IMR-90 (cell line): ENCODE data around the gene RTN1. TPM values are rescaled to one million over a fixed set of nuclear protein-coding genes. Genes with fewer than 3 reads are reported as not detected.

Experiments
- ATAC-seq: fragments of 200-7000 bp; cut with Tn5 transposase; 2 replicates; pipeline ENCODE4 v1.9.1; 2020; ENCODE audit warnings: low read depth, mild to moderate bottlenecking, moderate library complexity
- BruUV-seq: library from RNA; stranded (reverse); fragments of 400-500 nt; replicated peaks from 2 replicates; lab custom pipeline; 2021; lab: Mats Ljungman, UMichigan
- CTCF ChIA-PET: fragments of 300-600 bp; formaldehyde crosslinking; extraction: SDS; loops from one replicate; lab custom pipeline; 2021; ENCODE audit warnings: antibody characterized with exemption; lab: Yijun Ruan, JAX
- POLR2A ChIA-PET: fragments of 300-600 bp; sonication (Branson Sonifier 250); formaldehyde crosslinking; loops from one replicate; lab custom pipeline; 2022; ENCODE audit warnings: antibody characterized with exemption; ENCODE audit not compliant: unreplicated experiment; lab: Charles Lee
- DNase-seq: peaks from one replicate; pipeline ENCODE4 v3.0.0; 2013
- H2AFZ ChIP-seq: replicated peaks from 2 replicates; pipeline ENCODE3; 2013; ENCODE audit warnings: low read length, mild to moderate bottlenecking; ENCODE audit not compliant: poor library complexity
- H2AK5ac ChIP-seq: 2 replicates; pipeline ENCODE4 v1.6.1; 2013; ENCODE audit warnings: low read depth, low read length, inconsistent platforms
- H2AK9ac ChIP-seq: replicated peaks from 2 replicates; pipeline ENCODE3; 2013; ENCODE audit warnings: mild to moderate bottlenecking, low read depth, low read length, moderate library complexity; ENCODE audit not compliant: poor library complexity
- H2BK120ac ChIP-seq: 2 replicates; pipeline ENCODE4 v1.6.1; 2013; ENCODE audit warnings: low read depth, low read length, inconsistent platforms
- H2BK15ac ChIP-seq: 3 replicates; pipeline ENCODE4 v1.6.1; 2013; ENCODE audit warnings: low read depth, low read length, inconsistent platforms
- H2BK20ac ChIP-seq: 2 replicates; pipeline ENCODE4 v1.6.1; 2013; ENCODE audit warnings: low read depth, mild to moderate bottlenecking, inconsistent platforms, low read length, moderate library complexity
- H2BK5ac ChIP-seq: 2 replicates; pipeline ENCODE4 v1.6.1; 2013; ENCODE audit warnings: mild to moderate bottlenecking, low read depth, low read length, inconsistent platforms; ENCODE audit not compliant: poor library complexity, severe bottlenecking
- H3K14ac ChIP-seq: replicated peaks from 2 replicates; pipeline ENCODE4 v1.6.1; 2013; ENCODE audit warnings: low read depth, low read length, inconsistent platforms
- H3K18ac ChIP-seq: 2 replicates; pipeline ENCODE4 v1.6.1; 2013; ENCODE audit warnings: low read depth, low read length, control low read depth
- H3K23ac ChIP-seq: 2 replicates; pipeline ENCODE4 v1.6.1; 2013; ENCODE audit warnings: low read depth, low read length, inconsistent platforms
- H3K27ac ChIP-seq: 2 replicates; pipeline ENCODE4 v1.5.1; 2013; ENCODE audit warnings: mild to moderate bottlenecking, control low read depth, low read length; ENCODE audit not compliant: insufficient read depth
- H3K27me3 ChIP-seq: 2 replicates; pipeline ENCODE4 v1.6.1; 2013; ENCODE audit warnings: low read length; ENCODE audit not compliant: control insufficient read depth, insufficient read depth
- H3K36me3 ChIP-seq: 2 replicates; pipeline ENCODE4 v1.6.1; 2013; ENCODE audit warnings: low read length, mixed read lengths; ENCODE audit not compliant: control insufficient read depth, insufficient read depth
- H3K4ac ChIP-seq: 2 replicates; pipeline ENCODE4 v1.6.1; 2013; ENCODE audit warnings: low read depth, low read length, inconsistent platforms
- H3K4me1 ChIP-seq: 2 replicates; pipeline ENCODE4 v1.6.1; 2013; ENCODE audit warnings: low read length, mixed read lengths; ENCODE audit not compliant: control insufficient read depth, insufficient read depth
- H3K4me2 ChIP-seq: 2 replicates; pipeline ENCODE4 v1.6.1; 2013; ENCODE audit warnings: low read depth, mild to moderate bottlenecking, control low read depth, low read length, moderate library complexity
- H3K4me3 ChIP-seq: 2 replicates; pipeline ENCODE4 v1.5.1; 2013; ENCODE audit warnings: low read depth, mild to moderate bottlenecking, control low read depth, low read length, moderate library complexity; ENCODE audit not compliant: insufficient read depth
- H3K56ac ChIP-seq: 2 replicates; pipeline ENCODE4 v1.6.1; 2013; ENCODE audit warnings: low read length, inconsistent platforms; ENCODE audit not compliant: insufficient read depth; ENCODE audit errors: extremely low read depth
- H3K79me1 ChIP-seq, 2 experiments: 2 replicates each; pipeline ENCODE4 v1.6.1; 2013; ENCODE audit warnings: low read length in 2 of 2, inconsistent platforms in 1 of 2, low read depth in 1 of 2
- H3K9ac ChIP-seq: 2 replicates; pipeline ENCODE4 v1.6.1; 2013; ENCODE audit warnings: low read depth, low read length, control low read depth
- H3K9me1 ChIP-seq: 2 replicates; pipeline ENCODE4 v1.6.1; 2013; ENCODE audit warnings: low read length, inconsistent platforms; ENCODE audit not compliant: insufficient read depth
- H3K9me3 ChIP-seq: 2 replicates; pipeline ENCODE4 v1.6.1; 2013; ENCODE audit warnings: low read length; ENCODE audit not compliant: control insufficient read depth, insufficient read depth
- H4K20me1 ChIP-seq: 2 replicates; pipeline ENCODE4 v1.6.1; 2013; ENCODE audit warnings: low read length, inconsistent platforms; ENCODE audit not compliant: insufficient read depth
- H4K5ac ChIP-seq: 2 replicates; pipeline ENCODE4 v1.6.1; 2013; ENCODE audit warnings: mild to moderate bottlenecking, low read depth, low read length, control low read depth
- H4K8ac ChIP-seq, 2 experiments: 2 replicates each; pipeline ENCODE4 v1.6.1; 2013; ENCODE audit warnings: low read depth in 2 of 2, low read length in 2 of 2, control low read depth in 1 of 2, inconsistent platforms in 1 of 2
- H4K91ac ChIP-seq: 2 replicates; pipeline ENCODE4 v1.6.1; 2013; ENCODE audit warnings: low read depth, low read length, inconsistent platforms; ENCODE audit not compliant: insufficient read depth
- BHLHE40 ChIP-seq: fragments of 150-350 bp; IDR thresholded peaks from 2 replicates; pipeline ENCODE4 v1.6.1; 2016; ENCODE audit warnings: mild to moderate bottlenecking, low read depth, low read length
- CEBPB ChIP-seq: IDR thresholded peaks from 2 replicates; pipeline ENCODE4 v1.6.1; 2012; ENCODE audit warnings: low read depth, low read length, improper control_type of control experiment
- FOS ChIP-seq: fragments of 150-350 bp; IDR thresholded peaks from 2 replicates; pipeline ENCODE4 v1.6.1; 2016; ENCODE audit warnings: low read depth, low read length
- MAFK ChIP-seq: IDR thresholded peaks from 2 replicates; pipeline ENCODE4 v1.6.1; 2012; ENCODE audit warnings: low read depth, low read length, improper control_type of control experiment
- MXI1 ChIP-seq: IDR thresholded peaks from 2 replicates; pipeline ENCODE4 v1.6.1; 2012; ENCODE audit warnings: low read depth, mild to moderate bottlenecking, low read length, moderate library complexity, borderline replicate concordance
- RAD21 ChIP-seq: IDR thresholded peaks from 2 replicates; pipeline ENCODE4 v1.6.1; 2012; ENCODE audit warnings: low read length, improper control_type of control experiment
- WGBS, 2 experiments: methylation state at CpG; one replicate each; pipeline versions ENCODE4 v1.1.5 to v1.1.7; 2013; ENCODE audit warnings: missing lambda C conversion rate in 2 of 2; ENCODE audit not compliant: insufficient read length in 1 of 2; ENCODE audit errors: extremely low coverage in 2 of 2; 5-methylcytosine and 5-hydroxymethylcytosine counted together
- dilution Hi-C: fragments of 300-500 bp; cut with HindIII; formaldehyde crosslinking; loops from one replicate; pipeline ENCODE4 v1.14.3; 2018; ENCODE audit warnings: low sequenced_read_pairs; ENCODE audit not compliant: unreplicated experiment
- in situ Hi-C: fragments of 300-500 bp; cut with MboI; formaldehyde crosslinking; loops from 3 replicates; pipeline ENCODE4 v1.14.3; 2019; ENCODE audit warnings: low sequenced_read_pairs, inconsistent platforms, mixed read lengths
- intact Hi-C: fragments of 100-400 bp; cut with micrococcal nuclease; formaldehyde crosslinking; loops from 2 replicates; pipeline ENCODE4 v1.10.0; 2022
- polyA plus RNA-seq, 3 experiments: library from polyadenylated mRNA; depleted of rRNA; stranded (reverse); fragments of >200 nt; gene quantifications; 2 replicates each; pipeline ENCODE4 v1.2.3, GENCODE V29; 2012; ENCODE audit warnings: low replicate concordance in 1 of 3
- total RNA-seq: library from RNA; depleted of rRNA; stranded (reverse); fragments of >200 nt; gene quantifications from 2 replicates; pipeline ENCODE4 v1.2.3, GENCODE V29; 2012
- TF ChIP-seq, protein P1 (sequence below): fragments of 150-350 bp; IDR thresholded peaks from 2 replicates; pipeline ENCODE4 v1.6.1; 2017; ENCODE audit warnings: mild to moderate bottlenecking, antibody characterized with exemption, low read length, low read depth

The RTN1 gene
- total and polyA plus RNA-seq, 2 of the 4 experiments (the other 2 are of a cell fraction) = 0.18 to 0.46 TPM

DNA sequence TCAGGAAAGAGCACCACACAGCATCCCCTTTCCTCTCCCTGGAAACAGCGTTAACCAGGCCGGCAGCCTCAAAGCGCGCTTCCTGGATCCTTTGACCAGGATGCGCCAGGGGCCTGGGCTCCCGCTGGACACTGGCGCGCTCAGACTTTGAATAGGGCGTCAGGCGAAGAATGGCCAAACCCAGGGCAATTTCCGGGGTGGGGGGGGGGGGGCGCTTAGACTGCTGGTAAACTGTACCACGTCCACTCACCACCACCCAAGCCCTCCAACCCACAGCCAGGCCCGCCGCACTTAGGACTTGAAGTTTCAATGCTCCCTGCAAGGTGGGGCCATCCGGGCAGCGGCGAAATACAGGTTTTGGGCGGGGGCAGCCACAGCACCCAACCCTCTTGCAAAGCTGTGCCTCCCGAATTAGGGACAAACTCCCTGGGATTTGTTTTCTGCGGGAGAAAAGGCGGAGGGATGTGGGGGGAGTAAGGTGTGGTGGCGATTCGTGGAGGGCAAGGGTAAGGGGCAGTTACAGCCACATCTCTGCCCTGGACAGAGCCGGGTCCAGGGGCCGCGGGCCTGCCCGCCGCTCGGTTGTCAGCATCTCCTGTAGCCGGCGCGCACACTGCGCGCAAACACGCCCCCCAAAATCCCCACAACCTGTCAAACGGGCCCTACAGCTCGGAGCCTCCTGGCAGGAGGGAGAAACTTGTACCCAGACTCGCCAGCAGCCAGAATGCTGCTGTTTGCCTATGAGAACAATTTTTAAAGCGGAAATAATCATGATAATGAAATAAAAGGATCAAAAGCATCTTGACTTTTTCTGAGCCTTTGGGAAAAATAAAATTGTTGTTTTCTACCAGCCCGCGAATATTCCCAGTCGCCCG lies 958 bp downstream of the RTN1 start (continued):
- TF ChIP-seq BHLHE40 = no peak
- TF ChIP-seq RAD21 = no peak

DNA sequence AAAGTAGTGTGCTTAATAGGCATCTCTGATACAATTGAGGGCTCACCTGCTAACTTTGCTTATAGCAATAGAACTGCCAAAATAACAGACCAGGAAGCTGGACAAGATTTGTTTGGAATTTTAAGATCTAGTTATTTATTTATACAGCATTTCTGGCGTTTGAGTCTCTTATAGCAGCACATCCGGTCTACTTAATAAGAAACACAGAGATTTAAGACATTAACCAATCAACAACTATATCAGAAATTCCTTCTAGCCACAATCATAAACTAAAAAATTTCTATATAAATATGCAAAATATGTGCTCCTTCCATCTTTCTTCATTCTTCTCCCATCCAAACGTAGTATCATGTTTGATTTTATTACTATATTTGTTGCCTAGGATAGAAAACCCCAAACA lies 2.6 kb downstream of the RTN1 start:
- Histone ChIP-seq H4K8ac (no peak overlapping the region), H2BK5ac (no peak overlapping the region), H2BK20ac (no peak overlapping the region), H3K4ac (no peak overlapping the region), H3K56ac (no peak overlapping the region), H3K27me3 (peaks cover 24% of the 10 kb centered on the region), H3K9ac (no peak overlapping the region), H4K91ac (no peak overlapping the region), H2AK5ac (no peak overlapping the region), H4K20me1 (no peaks in the 10 kb centered on the region), H3K27ac (no peak overlapping the region), H3K9me1 (no peaks in the 10 kb centered on the region), H3K4me1 (no peaks in the 10 kb centered on the region; the same call in 1 of the 2 replicates), H3K36me3 (no peaks in the 10 kb centered on the region), H3K14ac (no peak overlapping the region), H2BK15ac (no peak overlapping the region), H4K5ac (no peak overlapping the region), H3K4me2 (no peak overlapping the region), H3K4me3 (no peak overlapping the region), H3K79me1 (no peaks in the 10 kb centered on the region), H3K9me3 (no peaks in the 10 kb centered on the region), H3K18ac (no peak overlapping the region), H2AK9ac (no peak overlapping the region), H2AFZ (no peak overlapping the region), H2BK120ac (no peak overlapping the region), H3K23ac (no peak overlapping the region)
- CTCF ChIA-PET = no interaction called here
- no peak for ATAC-seq
- no CpG with 5 or more reads among the region's 3 CpGs for WGBS, 2 experiments
- no TSS peak for BruUV-seq
- intact Hi-C loops = no loop called here
- dilution Hi-C loops = no loop called here
- POLR2A ChIA-PET = no interaction called here
- TF ChIP-seq, protein P1, sequence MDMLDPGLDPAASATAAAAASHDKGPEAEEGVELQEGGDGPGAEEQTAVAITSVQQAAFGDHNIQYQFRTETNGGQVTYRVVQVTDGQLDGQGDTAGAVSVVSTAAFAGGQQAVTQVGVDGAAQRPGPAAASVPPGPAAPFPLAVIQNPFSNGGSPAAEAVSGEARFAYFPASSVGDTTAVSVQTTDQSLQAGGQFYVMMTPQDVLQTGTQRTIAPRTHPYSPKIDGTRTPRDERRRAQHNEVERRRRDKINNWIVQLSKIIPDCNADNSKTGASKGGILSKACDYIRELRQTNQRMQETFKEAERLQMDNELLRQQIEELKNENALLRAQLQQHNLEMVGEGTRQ = no peak
- TF ChIP-seq MXI1 (no peak), RAD21 (no peak), FOS (no peak), CEBPB (no peak), MAFK (no peak)
- no peak for DNase-seq
- in situ Hi-C loops = no loop called here
